Naive thymus-derived CD4-positive, alpha-beta T cell (primary cell): ENCODE measurements around the gene TRMU. TPM values are rescaled to one million over a fixed set of nuclear protein-coding genes. Genes with fewer than 3 reads are reported as not detected.

Experiments
- ATAC-seq: fragments of 150-1000 bp; cut with Tn5 transposase; 2 replicates; pipeline ENCODE4 v1.10.0; 2021; ENCODE audit warnings: mild to moderate bottlenecking, moderate library complexity
- CTCF ChIA-PET: fragments of 350-600 bp; sonication (Branson Sonifier 250); formaldehyde crosslinking; loops from one replicate; lab custom pipeline; 2021; ENCODE audit warnings: antibody characterized with exemption; lab: Charles Lee
- POLR2A ChIA-PET: fragments of 350-600 bp; sonication (Branson Sonifier 250); formaldehyde crosslinking; loops from one replicate; lab custom pipeline; 2021; ENCODE audit warnings: antibody characterized with exemption, inconsistent platforms; lab: Charles Lee
- DNase-seq, 9 donors: peaks; one replicate each; pipeline versions ENCODE4 v3.0.0 to v3.0.0-alpha.2; 2020 to 2022; ENCODE audit warnings: mixed read lengths in 1 of 9
- H3K27ac ChIP-seq: one replicate; pipeline ENCODE4 v1.7.0; 2013; ENCODE audit warnings: mild to moderate bottlenecking, low read depth, low read length, moderate library complexity
- H3K27me3 ChIP-seq, 2 donors: one replicate each; pipeline ENCODE4 v1.7.0; 2013; ENCODE audit warnings: low read length in 2 of 2, mild to moderate bottlenecking in 2 of 2, moderate library complexity in 2 of 2; ENCODE audit not compliant: control insufficient read depth in 2 of 2, insufficient read depth in 2 of 2
- H3K36me3 ChIP-seq, 3 experiments: 1 replicate in 2 of 3; 2 replicates in 1 of 3; pipeline ENCODE4 v1.7.0; 2013; ENCODE audit warnings: low read length in 3 of 3, mild to moderate bottlenecking in 3 of 3, moderate library complexity in 1 of 3; ENCODE audit not compliant: insufficient read depth in 3 of 3, control insufficient read depth in 2 of 3
- H3K4me1 ChIP-seq, 2 donors: one replicate each; pipeline ENCODE4 v1.7.0; 2013; ENCODE audit warnings: low read length in 2 of 2, mild to moderate bottlenecking in 2 of 2, moderate library complexity in 1 of 2; ENCODE audit not compliant: control insufficient read depth in 2 of 2, insufficient read depth in 2 of 2
- H3K4me3 ChIP-seq: 2 replicates; pipeline ENCODE4 v1.7.0; 2013; ENCODE audit warnings: mild to moderate bottlenecking, low read length
- H3K9me3 ChIP-seq, 3 experiments: 1 replicate in 2 of 3; 2 replicates in 1 of 3; pipeline ENCODE4 v1.7.0; 2013; ENCODE audit warnings: low read length in 3 of 3; ENCODE audit not compliant: control insufficient read depth in 2 of 3
- H3K27ac Mint-ChIP-seq, 9 donors: one replicate each; pipeline ENCODE4 v1.8.0; 2020 to 2022; ENCODE audit warnings: mixed read lengths in 9 of 9, mild to moderate bottlenecking in 8 of 9, moderate library complexity in 5 of 9, inconsistent platforms in 2 of 9
- H3K27me3 Mint-ChIP-seq, 5 donors: one replicate each; pipeline ENCODE4 v1.8.0; 2021 to 2022; ENCODE audit warnings: mixed read lengths in 5 of 5, mild to moderate bottlenecking in 1 of 5
- H3K36me3 Mint-ChIP-seq, 5 donors: one replicate each; pipeline ENCODE4 v1.8.0; 2020 to 2022; ENCODE audit warnings: mixed read lengths in 5 of 5, mild to moderate bottlenecking in 3 of 5, inconsistent platforms in 1 of 5
- H3K4me1 Mint-ChIP-seq, 7 donors: one replicate each; pipeline ENCODE4 v1.8.0; 2020 to 2022; ENCODE audit warnings: mixed read lengths in 7 of 7, mild to moderate bottlenecking in 3 of 7, inconsistent platforms in 1 of 7
- H3K4me3 Mint-ChIP-seq, 10 donors: one replicate each; pipeline ENCODE4 v1.8.0; 2020 to 2022; ENCODE audit warnings: mild to moderate bottlenecking in 10 of 10, mixed read lengths in 10 of 10, moderate library complexity in 6 of 10, inconsistent platforms in 2 of 10
- H3K9me3 Mint-ChIP-seq, 11 donors: one replicate each; pipeline ENCODE4 v1.8.0; 2020 to 2022; ENCODE audit warnings: mixed read lengths in 11 of 11, mild to moderate bottlenecking in 4 of 11, inconsistent platforms in 1 of 11, moderate library complexity in 1 of 11
- intact Hi-C, 2 donors: fragments of 100-400 bp; cut with micrococcal nuclease; formaldehyde crosslinking; loops; one replicate each; pipeline ENCODE4 v1.15.1; 2023
- polyA plus RNA-seq, 2 donors: library from polyadenylated mRNA; unstranded; fragments of 300-500 nt; fragmentation: Illumina TruSeq; gene quantifications; one replicate each; pipeline ENCODE4 v1.2.3, GENCODE V29; 2021
- total RNA-seq, 6 experiments: library from RNA in 5 of 6; stranded (reverse) in 5 of 6; gene quantifications; 1 replicate in 5 of 6; 2 replicates in 1 of 6; pipeline ENCODE4 v1.2.3 and lab custom pipeline; 2021 to 2026

TRMU gene
- total and polyA plus RNA-seq, 7 experiments from 2014 or later: 17.9 to 92.1 (median 58.7) TPM

DNA sequence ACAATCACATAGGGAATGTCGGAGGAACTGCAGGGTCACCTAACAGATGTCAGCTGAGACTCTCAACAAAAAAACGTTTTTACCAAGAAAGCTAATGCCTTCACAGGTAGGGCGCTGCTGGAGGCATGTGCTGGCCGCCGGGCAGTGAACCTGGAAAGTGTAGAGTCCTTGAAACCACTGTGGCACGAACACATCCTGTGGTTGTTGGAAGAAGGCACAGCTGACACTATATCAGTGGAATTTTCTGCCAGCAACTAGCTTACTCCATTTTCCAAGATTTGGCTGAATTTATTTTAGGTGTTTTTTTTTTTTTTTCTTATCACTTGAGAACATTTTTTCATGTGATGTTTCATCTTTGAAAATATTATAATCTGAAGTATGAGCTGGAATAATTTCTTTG lies 14.2 kb downstream of the TRMU start:
- no peaks in the 10 kb centered on the region for H3K9me3 ChIP-seq
- no peaks in the 10 kb centered on the region for H3K27me3 ChIP-seq
- Mint-ChIP-seq H3K4me3 (no peak overlapping the region), H3K27ac (no peak overlapping the region), H3K36me3 (peaks cover 8 to 62% (median 17%) of the 10 kb centered on the region in 5 donors), H3K9me3 (no peaks in the 10 kb centered on the region), H3K27me3 (no peaks in the 10 kb centered on the region), H3K4me1 (peaks cover 0 to 14% (median 1%) of the 10 kb centered on the region in 7 donors)
- DNase-seq (no peak), ATAC-seq (no peak)
- no peak overlapping the region for H3K27ac ChIP-seq
- ChIA-PET CTCF (no interaction called here), POLR2A (interaction anchor here (0.6 kb wide), 1 partner anchor 294 kb away, joined by 5 read pairs; no protein-coding TSS in a partner anchor)
- intact Hi-C loops: no loop called here
- peaks cover 0 to 98% (median 31%) of the 10 kb centered on the region in 3 experiments for H3K36me3 ChIP-seq
- no peak overlapping the region for H3K4me3 ChIP-seq
- no peaks in the 10 kb centered on the region for H3K4me1 ChIP-seq

DNA sequence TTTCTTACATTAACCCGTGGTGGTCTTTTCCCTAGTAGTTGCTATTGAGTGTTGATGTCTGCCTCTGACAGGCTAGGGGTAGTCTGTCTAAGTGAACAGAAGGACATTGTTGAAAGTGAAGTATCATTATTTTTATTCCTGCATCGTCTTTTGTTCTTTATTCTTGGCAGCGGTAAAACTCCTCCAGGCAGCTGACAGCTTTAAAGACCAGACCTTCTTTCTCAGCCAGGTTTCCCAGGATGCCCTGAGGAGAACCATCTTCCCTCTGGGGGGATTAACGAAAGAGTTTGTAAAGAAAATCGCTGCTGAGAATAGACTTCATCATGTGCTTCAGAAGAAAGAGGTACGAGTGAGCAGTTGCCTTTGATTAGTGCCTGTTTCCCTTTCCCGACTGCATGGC lies 14.6 kb downstream of the TRMU start:
- Histone ChIP-seq H3K36me3 (peaks cover 0 to 98% (median 31%) of the 10 kb centered on the region in 3 experiments), H3K4me1 (no peaks in the 10 kb centered on the region), H3K9me3 (no peaks in the 10 kb centered on the region), H3K27ac (no peak overlapping the region), H3K4me3 (no peak overlapping the region), H3K27me3 (no peaks in the 10 kb centered on the region)
- intact Hi-C loops: no loop called here
- Mint-ChIP-seq H3K9me3 (no peaks in the 10 kb centered on the region), H3K4me3 (no peak overlapping the region), H3K27me3 (no peaks in the 10 kb centered on the region), H3K36me3 (peaks cover 8 to 60% (median 17%) of the 10 kb centered on the region in 5 donors), H3K4me1 (peaks cover 0 to 14% (median 0%) of the 10 kb centered on the region in 7 donors), H3K27ac (no peak overlapping the region)
- DNase-seq (no peak), ATAC-seq (no peak)
- ChIA-PET CTCF (no interaction called here), POLR2A (interaction anchor here (0.6 kb wide), 1 partner anchor 293 kb away, joined by 5 read pairs; no protein-coding TSS in a partner anchor)

DNA sequence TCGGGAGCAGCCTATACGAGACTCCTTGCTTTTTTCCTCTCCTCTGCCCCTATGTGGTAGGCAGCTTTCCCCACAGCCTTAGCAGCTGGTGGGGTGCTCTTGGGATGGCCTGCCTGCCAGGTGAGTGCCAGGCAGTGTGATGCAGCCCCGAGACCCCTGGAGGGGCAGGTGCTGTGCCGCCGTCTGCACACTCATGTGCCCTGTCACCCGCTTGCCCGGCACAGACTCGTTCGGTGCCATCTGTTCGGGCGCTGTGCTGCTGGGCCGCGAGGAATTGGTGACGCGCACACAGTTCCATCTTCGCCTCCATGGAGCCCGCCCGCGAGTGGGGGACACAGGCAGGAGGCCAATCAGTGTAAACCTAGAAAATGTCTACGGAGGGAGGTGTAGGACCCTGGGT lies 15.1 kb downstream of the TRMU start:
- H3K27me3 ChIP-seq: no peaks in the 10 kb centered on the region
- intact Hi-C loops: no loop called here
- POLR2A ChIA-PET: no interaction called here
- no peak overlapping the region for H3K27ac ChIP-seq
- H3K4me3 Mint-ChIP-seq: no peak overlapping the region
- no peak for ATAC-seq
- H3K36me3 Mint-ChIP-seq: peaks cover 8 to 62% (median 18%) of the 10 kb centered on the region in 5 donors
- no peaks in the 10 kb centered on the region for H3K9me3 ChIP-seq
- H3K9me3 Mint-ChIP-seq: no peaks in the 10 kb centered on the region
- CTCF ChIA-PET: no interaction called here
- peaks cover 0 to 18% (median 3%) of the 10 kb centered on the region in 7 donors for H3K4me1 Mint-ChIP-seq
- no peaks in the 10 kb centered on the region for H3K4me1 ChIP-seq
- no peaks in the 10 kb centered on the region for H3K27me3 Mint-ChIP-seq
- DNase-seq: no peak
- peaks cover 0 to 98% (median 31%) of the 10 kb centered on the region in 3 experiments for H3K36me3 ChIP-seq
- no peak overlapping the region for H3K4me3 ChIP-seq
- no peak overlapping the region for H3K27ac Mint-ChIP-seq

DNA sequence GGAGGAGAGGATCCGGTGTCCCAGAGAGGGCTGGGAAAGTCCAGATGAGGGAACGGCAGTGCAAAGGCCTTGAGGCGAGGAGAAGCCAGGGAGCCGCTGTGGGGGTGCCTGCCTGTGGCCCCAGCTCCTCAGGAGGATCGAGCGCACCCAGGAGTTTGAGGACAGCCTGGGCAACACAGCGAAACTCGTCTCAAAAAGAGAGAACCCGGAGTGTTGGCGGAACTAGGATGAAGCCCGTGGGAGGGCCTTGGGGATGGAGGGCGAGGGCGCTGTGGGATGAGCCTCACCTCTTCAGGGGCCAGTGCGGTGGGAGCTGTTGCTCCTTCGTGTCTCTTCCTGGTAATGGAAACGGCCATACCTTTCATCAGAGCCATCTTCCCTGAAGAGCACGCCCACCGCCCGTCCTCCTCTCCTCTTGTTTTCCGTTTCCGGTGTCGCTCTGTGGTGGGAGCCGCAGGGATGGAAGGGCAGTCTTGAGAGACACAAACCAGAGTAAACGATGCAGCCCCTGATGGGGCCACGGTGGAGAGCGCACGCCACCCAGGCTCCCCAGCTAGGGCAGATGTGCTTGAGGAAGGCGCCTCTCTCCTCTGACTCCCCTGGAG lies 15.7 kb downstream of the TRMU start:
- intact Hi-C loops: no loop called here

DNA sequence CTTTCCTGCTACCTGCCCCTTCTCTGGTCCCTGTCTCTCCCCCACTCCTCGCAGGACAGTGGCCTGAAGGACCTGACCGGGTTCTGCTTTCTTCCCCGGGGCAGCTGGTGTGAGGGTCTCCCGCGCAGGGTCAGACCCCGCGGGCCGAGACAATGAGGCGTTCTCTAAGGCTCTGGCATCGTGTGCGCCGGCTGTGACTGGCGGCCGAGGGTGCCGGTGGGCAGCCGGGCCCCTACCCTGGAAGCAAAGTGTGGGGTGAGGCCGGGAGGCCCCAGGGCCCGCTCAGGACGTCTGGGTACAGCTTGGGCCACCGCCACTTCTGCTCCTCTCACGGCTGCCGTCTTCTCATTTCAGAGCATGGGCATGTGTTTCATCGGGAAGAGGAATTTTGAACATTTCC lies 16.3 kb downstream of the TRMU start:
- intact Hi-C loops: no loop called here
- H3K27me3 ChIP-seq: no peaks in the 10 kb centered on the region
- Mint-ChIP-seq H3K36me3 (peaks cover 3 to 51% (median 15%) of the 10 kb centered on the region in 5 donors), H3K27me3 (no peaks in the 10 kb centered on the region), H3K27ac (no peak overlapping the region), H3K9me3 (no peaks in the 10 kb centered on the region), H3K4me1 (peaks cover 0 to 12% (median 0%) of the 10 kb centered on the region in 7 donors), H3K4me3 (no peak overlapping the region)
- ChIA-PET CTCF (no interaction called here), POLR2A (no interaction called here)
- H3K27ac ChIP-seq: no peak overlapping the region
- H3K4me3 ChIP-seq: no peak overlapping the region
- H3K36me3 ChIP-seq: peaks cover 0 to 98% (median 27%) of the 10 kb centered on the region in 3 experiments
- ATAC-seq (no peak), DNase-seq (no peak)
- no peaks in the 10 kb centered on the region for H3K4me1 ChIP-seq
- H3K9me3 ChIP-seq: no peaks in the 10 kb centered on the region

More for the DNA sequence above, 15.7 kb downstream of the TRMU start:
- H3K9me3 Mint-ChIP-seq: no peaks in the 10 kb centered on the region
- POLR2A ChIA-PET: no interaction called here
- Histone ChIP-seq H3K4me3 (no peak overlapping the region), H3K9me3 (no peaks in the 10 kb centered on the region), H3K36me3 (peaks cover 0 to 98% (median 27%) of the 10 kb centered on the region in 3 experiments), H3K4me1 (no peaks in the 10 kb centered on the region), H3K27me3 (no peaks in the 10 kb centered on the region), H3K27ac (no peak overlapping the region)
- H3K4me3 Mint-ChIP-seq: no peak overlapping the region
- CTCF ChIA-PET: no interaction called here
- no peak overlapping the region for H3K27ac Mint-ChIP-seq
- peaks cover 0 to 13% (median 2%) of the 10 kb centered on the region in 7 donors for H3K4me1 Mint-ChIP-seq
- H3K27me3 Mint-ChIP-seq: no peaks in the 10 kb centered on the region
- DNase-seq (no peak), ATAC-seq (no peak)
- H3K36me3 Mint-ChIP-seq: peaks cover 4 to 56% (median 16%) of the 10 kb centered on the region in 5 donors

DNA sequence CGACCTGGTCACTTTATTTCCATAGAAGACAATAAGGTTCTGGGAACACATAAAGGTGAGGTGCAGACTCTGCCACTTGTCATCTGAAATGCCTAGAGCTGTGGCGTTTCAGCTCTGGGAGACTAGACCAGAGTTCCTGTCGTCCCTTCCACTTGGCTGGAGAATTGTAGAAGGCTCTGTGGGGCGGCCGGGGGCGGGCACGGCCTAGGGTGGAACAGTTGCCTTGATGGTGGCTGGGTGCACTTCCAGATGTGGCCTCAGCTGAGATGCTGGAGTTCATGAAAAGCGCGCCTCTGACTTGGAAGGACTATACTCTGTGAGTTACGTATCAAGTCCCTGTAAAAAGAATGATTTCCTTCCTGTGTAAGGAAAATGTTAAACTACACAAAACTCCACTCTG lies 16.8 kb downstream of the TRMU start:
- no peak overlapping the region for H3K27ac ChIP-seq
- H3K27me3 ChIP-seq: no peaks in the 10 kb centered on the region
- H3K9me3 ChIP-seq: no peaks in the 10 kb centered on the region
- no peak overlapping the region for H3K4me3 ChIP-seq
- Mint-ChIP-seq H3K9me3 (no peaks in the 10 kb centered on the region), H3K4me1 (peaks cover 0 to 12% (median 0%) of the 10 kb centered on the region in 7 donors), H3K36me3 (peaks cover 3 to 49% (median 15%) of the 10 kb centered on the region in 5 donors), H3K27me3 (no peaks in the 10 kb centered on the region), H3K4me3 (no peak overlapping the region), H3K27ac (no peak overlapping the region)
- intact Hi-C loops: no loop called here
- ChIA-PET POLR2A (no interaction called here), CTCF (interaction anchor here (0.6 kb wide), 1 partner anchor 405 kb away, joined by 3 read pairs; no protein-coding TSS in a partner anchor)
- DNase-seq (no peak), ATAC-seq (no peak)
- no peaks in the 10 kb centered on the region for H3K4me1 ChIP-seq
- peaks cover 0 to 98% (median 27%) of the 10 kb centered on the region in 3 experiments for H3K36me3 ChIP-seq
